ENCODE measurements around the gene B3GLCT.

DNA sequence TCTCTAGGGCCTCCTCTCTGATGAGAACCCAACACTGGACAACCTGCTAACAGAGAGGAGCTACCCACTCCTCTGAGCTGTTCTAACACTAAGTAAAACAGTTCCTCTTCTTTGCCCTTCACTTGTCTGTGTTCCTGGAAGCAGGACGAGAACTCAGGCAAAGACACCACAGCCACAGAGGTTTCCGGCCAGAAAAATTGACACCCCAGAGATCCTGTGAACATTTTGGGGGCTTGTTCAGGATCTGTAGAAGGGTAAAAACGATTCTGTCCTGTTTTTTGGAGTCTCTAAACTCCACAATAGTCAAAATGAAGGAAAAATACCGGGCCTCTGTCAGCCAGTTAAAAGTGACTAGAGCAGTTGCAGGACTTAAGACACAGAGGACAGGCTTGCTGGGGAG, 165.9 kb downstream of the B3GLCT start:
- TF ChIP-seq GATA2 (IDR thresholded peaks at IDR 0.05; ENCODE audit: low read depth, low read length) (no peak), GATA3 (IDR thresholded peaks at IDR 0.05; ENCODE audit: low read depth, low read length) (no peak)

Measured in SH-SY5Y (cell line).